Activated CD8-positive, alpha-beta T cell treated with anti-CD3 and anti-CD28 coated beads for 36 hours (primary cell): ENCODE data around the gene PACRG. TPM values are rescaled to one million over a fixed set of nuclear protein-coding genes. Genes with fewer than 3 reads are reported as not detected.

Source experiments
- ATAC-seq: fragments of 200-7000 bp; cut with Tn5 transposase; one replicate; pipeline ENCODE4 v1.10.0; 2021; ENCODE audit warnings: mild to moderate bottlenecking, moderate library complexity
- CTCF ChIA-PET: fragments of 350-600 bp; sonication (Branson Sonifier 250); formaldehyde crosslinking; loops from one replicate; lab custom pipeline; 2021; ENCODE audit warnings: antibody characterized with exemption; lab: Charles Lee
- POLR2A ChIA-PET: fragments of 350-600 bp; sonication (Branson Sonifier 250); formaldehyde crosslinking; loops from one replicate; lab custom pipeline; 2021; ENCODE audit warnings: antibody characterized with exemption; lab: Charles Lee
- DNase-seq: peaks from one replicate; pipeline ENCODE4 v3.0.0-alpha.2; 2020
- H3K27ac Mint-ChIP-seq: one replicate; pipeline ENCODE4 v1.8.0; 2021; ENCODE audit warnings: mild to moderate bottlenecking, mixed read lengths
- H3K27me3 Mint-ChIP-seq: one replicate; pipeline ENCODE4 v1.8.0; 2021; ENCODE audit warnings: mixed read lengths
- H3K36me3 Mint-ChIP-seq: one replicate; pipeline ENCODE4 v1.8.0; 2021; ENCODE audit warnings: low read depth, mixed read lengths
- H3K4me1 Mint-ChIP-seq: one replicate; pipeline ENCODE4 v1.8.0; 2021; ENCODE audit warnings: low read depth, mixed read lengths
- H3K4me3 Mint-ChIP-seq: one replicate; pipeline ENCODE4 v1.8.0; 2021; ENCODE audit warnings: mild to moderate bottlenecking, moderate library complexity, mixed read lengths
- H3K9me3 Mint-ChIP-seq: one replicate; pipeline ENCODE4 v1.8.0; 2021; ENCODE audit warnings: mixed read lengths
- CTCF ChIP-seq: fragments of 200-600 bp; IDR thresholded peaks from one replicate; pipeline ENCODE4 v1.8.0; 2022; ENCODE audit warnings: antibody characterized with exemption, mild to moderate bottlenecking
- intact Hi-C: fragments of 100-400 bp; cut with micrococcal nuclease; formaldehyde crosslinking; loops from one replicate; pipeline ENCODE4 v1.10.0; 2022
- total RNA-seq, 2 experiments: library from RNA; stranded (reverse); gene quantifications; one replicate each; pipeline ENCODE4 v1.2.3, GENCODE V29; 2021

PACRG gene
- total RNA-seq, 2 experiments from 2014 or later, result not detected

- DNase-seq, result no peak
- Mint-ChIP-seq H3K36me3 (no peaks in the 10 kb centered on the region), H3K27ac (no peak overlapping the region), H3K4me1 (no peaks in the 10 kb centered on the region), H3K27me3 (peaks cover 2% of the 10 kb centered on the region), H3K9me3 (no peaks in the 10 kb centered on the region), H3K4me3 (no peak overlapping the region)
- ChIA-PET POLR2A (no interaction called here), CTCF (no interaction called here)
- intact Hi-C loops, result no loop called here
- no peak for ATAC-seq
- no peak for TF ChIP-seq CTCF
These were observed 409.1 kb downstream of the PACRG start for GRCh38 chr6:163136681-163137397.

GRCh38 chr6:163137398-163137881 is 409.7 kb downstream of the PACRG start:
- CTCF ChIA-PET, result no interaction called here
- POLR2A ChIA-PET, result no interaction called here
- no peaks in the 10 kb centered on the region for H3K36me3 Mint-ChIP-seq
- ATAC-seq (no peak), DNase-seq (no peak)
- intact Hi-C loops, result no loop called here
- H3K4me1 Mint-ChIP-seq, result no peaks in the 10 kb centered on the region
- no peaks in the 10 kb centered on the region for H3K9me3 Mint-ChIP-seq
- H3K27me3 Mint-ChIP-seq, result peaks cover 2% of the 10 kb centered on the region
- no peak overlapping the region for H3K27ac Mint-ChIP-seq
- no peak overlapping the region for H3K4me3 Mint-ChIP-seq
- no peak for TF ChIP-seq CTCF

GRCh38 chr6:163146036-163146435 is 418.3 kb downstream of the PACRG start:
- DNase-seq (no peak), ATAC-seq (no peak)
- TF ChIP-seq CTCF, result no peak
- peaks cover 2% of the 10 kb centered on the region for H3K27me3 Mint-ChIP-seq
- CTCF ChIA-PET, result no interaction called here
- no peaks in the 10 kb centered on the region for H3K4me1 Mint-ChIP-seq
- H3K9me3 Mint-ChIP-seq, result no peaks in the 10 kb centered on the region
- H3K27ac Mint-ChIP-seq, result no peak overlapping the region
- intact Hi-C loops, result no loop called here
- no peaks in the 10 kb centered on the region for H3K36me3 Mint-ChIP-seq
- POLR2A ChIA-PET, result no interaction called here
- no peak overlapping the region for H3K4me3 Mint-ChIP-seq

GRCh38 chr6:163147994-163148393 is 420.2 kb downstream of the PACRG start:
- ATAC-seq, result no peak
- CTCF ChIA-PET, result no interaction called here
- no peak for DNase-seq
- POLR2A ChIA-PET, result no interaction called here
- no peaks in the 10 kb centered on the region for H3K9me3 Mint-ChIP-seq
- peaks cover 2% of the 10 kb centered on the region for H3K27me3 Mint-ChIP-seq
- H3K36me3 Mint-ChIP-seq, result no peaks in the 10 kb centered on the region
- H3K27ac Mint-ChIP-seq, result no peak overlapping the region
- intact Hi-C loops, result no loop called here
- no peak for TF ChIP-seq CTCF
- no peaks in the 10 kb centered on the region for H3K4me1 Mint-ChIP-seq
- H3K4me3 Mint-ChIP-seq, result no peak overlapping the region

- Mint-ChIP-seq H3K27me3 (peaks cover 2% of the 10 kb centered on the region), H3K4me3 (no peak overlapping the region), H3K36me3 (no peaks in the 10 kb centered on the region), H3K27ac (no peak overlapping the region), H3K9me3 (no peaks in the 10 kb centered on the region), H3K4me1 (no peaks in the 10 kb centered on the region)
- intact Hi-C loops, result no loop called here
- POLR2A ChIA-PET, result no interaction called here
- no peak for TF ChIP-seq CTCF
- CTCF ChIA-PET, result no interaction called here
- DNase-seq (no peak), ATAC-seq (no peak)
These were observed 420.9 kb downstream of the PACRG start for GRCh38 chr6:163148451-163149278.
